Cardiac septum (tissue), 1 donor: Measurements from ENCODE around the gene SH2D7. TPM values are rescaled to one million over a fixed set of nuclear protein-coding genes. Genes with fewer than 3 reads are reported as not detected.

Experiments used
- total RNA-seq: library from RNA; stranded (reverse); fragmentation: NEBNext Ultra II Directional; extraction: Animal tissue kit (Norgen Biotek cat#: 25700); gene quantifications from one replicate; pipeline ENCODE4 v1.2.1, GENCODE V29; 2021
- donor health status: DM: no; HTN: no; CAD: no.

SH2D7 gene
- total RNA-seq, 1 donor from 2014 or later: not detected

Other genes with a start within 250 kb of the SH2D7 start
- 11.3 TPM for gene TBC1D2B, start 14.8 kb upstream of the SH2D7 start, total RNA-seq
- gene CIB2, start 38.9 kb downstream of the SH2D7 start, total RNA-seq: 16.7 TPM
- gene IDH3A, start 56.8 kb downstream of the SH2D7 start, total RNA-seq: 370 TPM
- not detected for gene ACSBG1, start 142.0 kb downstream of the SH2D7 start, total RNA-seq
- gene DNAJA4, start 172.0 kb downstream of the SH2D7 start, total RNA-seq: 150 TPM
- gene SKIC8, start 207.0 kb downstream of the SH2D7 start, total RNA-seq: 33.3 TPM
- gene CRABP1, start 247.8 kb downstream of the SH2D7 start, total RNA-seq: not detected